GM13976 (cell line): ENCODE measurements around the gene BRIP1.

ENCODE experiments used
- DNase-seq: peaks from one replicate; pipeline ENCODE4 v3.0.0; 2012; ENCODE audit warnings: low spot score
- in situ Hi-C: fragments of 300-500 bp; cut with MboI; formaldehyde crosslinking; loops from one replicate; pipeline ENCODE4 v1.12.0; 2022; ENCODE audit warnings: low sequenced_read_pairs, mixed read lengths, inconsistent platforms; ENCODE audit not compliant: unreplicated experiment
- TF ChIP-seq, protein P1 (sequence below): IDR thresholded peaks from 2 replicates; pipeline ENCODE4 v1.5.1; 2012; ENCODE audit warnings: borderline replicate concordance, mild to moderate bottlenecking; ENCODE audit not compliant: insufficient read depth; ENCODE audit errors: extremely low read depth, missing control alignments, control extremely low read depth

Gene BRIP1

DNA sequence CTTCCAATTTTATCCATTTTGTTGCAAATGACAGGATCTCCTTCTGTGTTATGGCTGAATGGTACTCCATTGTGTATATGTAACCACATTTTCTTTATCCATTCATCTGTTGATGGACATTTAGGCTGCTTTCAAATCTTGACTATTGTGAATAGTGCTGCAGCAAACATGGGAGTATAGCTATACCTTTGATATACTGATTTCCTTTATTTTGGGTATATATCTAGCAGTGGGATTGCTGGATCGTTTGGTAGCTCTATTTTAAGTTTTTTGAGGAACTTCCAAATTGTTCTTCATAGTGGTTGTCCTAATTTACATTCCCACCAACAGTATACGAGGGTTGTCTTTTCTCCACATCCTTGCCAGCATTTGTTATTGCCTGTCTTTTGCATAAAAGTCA lies 67.8 kb downstream of the BRIP1 start:
- in situ Hi-C loops: no loop called here
- TF ChIP-seq, protein P1, sequence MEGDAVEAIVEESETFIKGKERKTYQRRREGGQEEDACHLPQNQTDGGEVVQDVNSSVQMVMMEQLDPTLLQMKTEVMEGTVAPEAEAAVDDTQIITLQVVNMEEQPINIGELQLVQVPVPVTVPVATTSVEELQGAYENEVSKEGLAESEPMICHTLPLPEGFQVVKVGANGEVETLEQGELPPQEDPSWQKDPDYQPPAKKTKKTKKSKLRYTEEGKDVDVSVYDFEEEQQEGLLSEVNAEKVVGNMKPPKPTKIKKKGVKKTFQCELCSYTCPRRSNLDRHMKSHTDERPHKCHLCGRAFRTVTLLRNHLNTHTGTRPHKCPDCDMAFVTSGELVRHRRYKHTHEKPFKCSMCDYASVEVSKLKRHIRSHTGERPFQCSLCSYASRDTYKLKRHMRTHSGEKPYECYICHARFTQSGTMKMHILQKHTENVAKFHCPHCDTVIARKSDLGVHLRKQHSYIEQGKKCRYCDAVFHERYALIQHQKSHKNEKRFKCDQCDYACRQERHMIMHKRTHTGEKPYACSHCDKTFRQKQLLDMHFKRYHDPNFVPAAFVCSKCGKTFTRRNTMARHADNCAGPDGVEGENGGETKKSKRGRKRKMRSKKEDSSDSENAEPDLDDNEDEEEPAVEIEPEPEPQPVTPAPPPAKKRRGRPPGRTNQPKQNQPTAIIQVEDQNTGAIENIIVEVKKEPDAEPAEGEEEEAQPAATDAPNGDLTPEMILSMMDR: no peak
- DNase-seq: no peak

DNA sequence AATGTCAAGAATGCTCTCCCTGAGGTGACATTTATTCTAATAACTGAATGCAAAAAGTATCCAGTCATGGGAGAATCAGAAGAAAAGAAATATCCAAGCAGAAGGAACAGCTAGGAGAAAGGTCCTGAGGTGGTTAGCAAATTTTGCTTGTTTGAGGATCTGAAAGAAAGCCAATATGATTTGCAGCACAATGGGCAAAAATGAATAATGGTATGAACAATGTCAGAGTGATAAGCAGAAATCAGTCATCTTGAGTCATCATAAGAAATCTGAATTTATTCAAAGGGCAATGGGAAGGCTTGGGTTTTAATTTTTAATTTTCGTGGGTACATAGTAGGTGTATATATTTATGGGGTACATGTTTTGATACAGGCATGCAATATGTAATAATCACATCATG lies 68.5 kb downstream of the BRIP1 start:
- TF ChIP-seq, protein P1: no peak
- in situ Hi-C loops: no loop called here
- DNase-seq: no peak

DNA sequence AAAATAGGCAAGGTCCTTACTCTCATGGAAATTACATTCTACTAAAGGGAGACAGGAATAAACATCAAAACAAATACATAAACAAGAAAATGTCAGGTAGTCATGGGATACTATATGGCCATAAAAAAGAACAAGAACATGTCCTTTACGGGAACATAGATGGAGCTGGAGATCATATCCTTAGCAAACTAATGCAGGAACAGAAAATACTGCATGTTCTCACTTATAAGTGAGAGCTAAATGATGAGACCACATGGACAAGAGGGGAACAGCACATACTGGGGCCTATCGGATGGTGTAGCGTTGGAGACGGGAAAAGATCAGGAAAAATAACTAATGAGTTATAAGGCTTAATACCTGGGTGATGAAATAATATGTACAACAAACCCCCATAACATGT lies 69.1 kb downstream of the BRIP1 start:
- DNase-seq: no peak
- in situ Hi-C loops: no loop called here
- TF ChIP-seq, protein P1: no peak

DNA sequence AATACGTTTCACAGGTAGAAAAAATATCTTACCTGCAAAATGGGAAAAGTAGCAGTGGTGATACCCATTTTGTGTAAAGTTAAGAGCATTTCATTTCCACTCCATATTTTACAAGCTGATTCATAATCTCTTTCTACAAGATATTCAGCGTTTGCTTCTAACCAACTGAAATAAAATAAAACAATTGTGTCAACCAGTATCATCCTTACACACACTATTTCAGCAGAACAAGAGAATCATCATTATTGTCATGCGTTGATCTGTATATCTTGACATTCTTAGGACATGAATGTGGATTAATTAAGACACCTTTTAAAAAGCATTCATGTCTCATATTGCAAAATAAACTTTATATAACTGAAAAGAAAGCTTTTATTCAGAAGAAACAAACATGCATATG lies 69.8 kb downstream of the BRIP1 start:
- in situ Hi-C loops: no loop called here
- no peak for DNase-seq
- TF ChIP-seq, protein P1: no peak

DNA sequence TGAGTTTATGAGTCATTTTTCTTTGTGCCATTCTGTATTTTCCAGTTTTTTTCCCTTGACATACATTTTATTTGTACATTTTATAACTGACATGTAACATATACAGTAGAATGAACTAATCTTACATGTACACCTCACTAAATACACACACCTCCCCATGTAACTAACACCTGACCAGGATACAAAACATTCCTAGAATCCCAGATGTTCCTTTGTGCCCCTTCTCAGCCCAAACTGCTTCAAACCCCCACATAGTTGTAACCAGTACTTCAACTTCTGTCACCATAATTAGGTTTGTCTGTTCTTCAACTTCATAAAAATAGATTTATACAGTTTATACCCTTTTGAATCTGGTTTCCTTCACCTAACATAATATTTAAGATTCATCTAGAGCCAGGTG lies 73.5 kb downstream of the BRIP1 start:
- in situ Hi-C loops: no loop called here
- TF ChIP-seq, protein P1: no peak
- DNase-seq: no peak

DNA sequence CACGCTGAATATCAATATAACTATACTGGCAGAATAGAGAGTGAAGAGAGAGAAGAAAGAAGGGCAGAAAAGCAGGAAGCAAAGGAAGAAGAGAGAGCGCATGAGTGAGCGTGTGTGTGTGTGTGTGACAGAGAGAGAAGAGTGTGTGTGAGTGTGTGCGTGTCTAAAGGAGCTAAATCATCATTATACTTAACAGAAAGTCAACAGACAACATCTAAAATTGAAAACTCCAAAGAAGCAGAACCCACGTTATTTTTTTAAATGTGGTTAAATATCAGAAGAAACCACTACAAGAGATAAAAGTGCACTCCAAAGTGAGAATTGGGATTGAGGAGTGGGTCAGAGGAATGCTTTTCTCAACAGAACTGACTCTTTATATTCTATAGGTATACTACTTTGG lies 77.2 kb downstream of the BRIP1 start:
- in situ Hi-C loops: no loop called here
- DNase-seq: no peak
- TF ChIP-seq, protein P1: no peak

DNA sequence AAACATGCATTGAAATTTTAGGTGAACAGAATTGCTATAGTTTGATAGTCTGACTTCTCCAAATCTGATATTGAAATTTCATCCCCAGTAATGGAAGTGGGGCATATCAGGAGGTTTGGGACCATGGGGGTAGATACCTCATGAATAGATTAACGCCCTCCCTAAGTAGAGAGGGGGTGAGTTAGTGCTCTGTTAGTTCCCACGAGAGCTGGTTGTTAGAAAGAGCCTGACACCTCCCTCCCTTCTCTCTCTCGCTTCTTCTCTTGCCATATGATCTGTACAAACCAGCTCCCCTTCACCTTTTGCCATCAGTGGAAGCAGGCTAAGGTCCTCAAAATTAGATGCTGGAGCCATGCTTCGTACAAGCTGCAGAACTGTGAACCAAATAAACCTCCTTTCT lies 78.8 kb downstream of the BRIP1 start:
- no peak for DNase-seq
- in situ Hi-C loops: no loop called here
- TF ChIP-seq, protein P1: no peak
